ENCODE data around the gene TRIM17. TPM values are rescaled to one million over a fixed set of nuclear protein-coding genes. Genes with fewer than 3 reads are reported as not detected.

Gene TRIM17
- total and polyA plus RNA-seq, 2 of the 8 experiments (the other 6 are each of a cell fraction or from before 2014, with no cell fraction given): 1.1 to 2.2 TPM

- Histone ChIP-seq H3K14ac (ENCODE audit: insufficient read length) (no peak overlapping the region), H3K4me2 (ENCODE audit: insufficient read depth in 1 of 2, low read depth in 2 of 2, low read length in 2 of 2) (no peak overlapping the region), H3K4ac (replicated peaks; ENCODE audit: insufficient read length, low read depth, low read length) (no peak overlapping the region), H3K9me3 (ENCODE audit: insufficient read depth in 2 of 2, low read depth in 1 of 2, low read length in 1 of 2) (no peaks in the 10 kb centered on the region), H2BK12ac (ENCODE audit: low read depth, low read length) (no peak overlapping the region), H4K20me1 (replicated peaks in 1 of 2; ENCODE audit: control insufficient read depth in 1 of 2, insufficient read depth in 2 of 2, low read length in 2 of 2) (no peaks in the 10 kb centered on the region), H3K18ac (ENCODE audit: extremely low read depth, low read length) (no peak overlapping the region), H3K79me2 (ENCODE audit: control insufficient read depth in 1 of 2, insufficient read depth in 2 of 2, low read length in 2 of 2) (no peaks in the 10 kb centered on the region), H3K56ac (replicated peaks; ENCODE audit: insufficient read length, low read depth, low read length) (no peak overlapping the region), H3K4me3 (ENCODE audit: extremely low read depth in 1 of 4, insufficient read depth in 2 of 4, low read depth in 3 of 4, low read length in 4 of 4) (no peak overlapping the region), H2AFZ (ENCODE audit: low read length) (no peak overlapping the region), H3K23me2 (ENCODE audit: low read depth, low read length) (peaks cover 8% of the 10 kb centered on the region), H3K36me3 (ENCODE audit: control insufficient read depth in 2 of 4, insufficient read depth in 4 of 4, low read length in 3 of 4) (no peaks in the 10 kb centered on the region), H3K79me1 (ENCODE audit: low read depth, low read length) (no peaks in the 10 kb centered on the region), H3K4me1 (replicated peaks in 1 of 4; ENCODE audit: control insufficient read depth in 3 of 4, insufficient read depth in 4 of 4, low read length in 3 of 4) (peaks cover 0 to 11% (median 2%) of the 10 kb centered on the region in 4 experiments; a peak in 5 of 7 replicates), H2AK5ac (ENCODE audit: low read depth, low read length) (no peak overlapping the region), H4K91ac (replicated peaks; ENCODE audit: insufficient read length, low read length) (no peak overlapping the region), H2BK15ac (ENCODE audit: low read length) (no peak overlapping the region), H4K5ac (ENCODE audit: insufficient read length, low read depth, low read length) (no peak overlapping the region), H2BK120ac (replicated peaks; ENCODE audit: low read depth, low read length) (no peak overlapping the region), H2BK5ac (ENCODE audit: low read depth, low read length) (no peak overlapping the region), H4K8ac (ENCODE audit: extremely low read depth, insufficient read depth, low read length) (no peak overlapping the region), H3K9ac (replicated peaks in 1 of 4; ENCODE audit: extremely low read depth in 1 of 4, low read depth in 3 of 4, low read length in 3 of 4) (no peak overlapping the region), H2BK20ac (ENCODE audit: low read length) (no peak overlapping the region), H3K27me3 (replicated peaks in 1 of 4; ENCODE audit: control insufficient read depth in 3 of 4, extremely low read depth in 1 of 4, insufficient read depth in 3 of 4, low read length in 3 of 4) (peaks cover 22 to 94% (median 64%) of the 10 kb centered on the region in 4 experiments), H3K23ac (ENCODE audit: insufficient read length) (no peak overlapping the region), H3K27ac (ENCODE audit: low read depth, low read length) (no peak overlapping the region)
- no peak for FAIRE-seq
- POLR2A ChIA-PET (ENCODE audit: partially characterized antibody): interaction anchor here (0.9 to 7.8 kb wide), 3 partner anchors 9 to 28 kb away, joined by 3 to 82 read pairs (median 3); a partner anchor contains a TSS
- TF ChIP-seq TCF12 (IDR thresholded peaks at IDR 0.05; ENCODE audit: low read depth, low read length) (no peak), POLR2AphosphoS5 (IDR thresholded peaks at IDR 0.05; ENCODE audit: low read depth, low read length) (no peak)
- no peak for DNase-seq (ENCODE audit: low read depth in 1 of 2, low spot score in 2 of 2)
- CTCF ChIA-PET (ENCODE audit: partially characterized antibody): no interaction called here
Observed at GRCh38 chr1:228443395-228443794, 26.7 kb upstream of the TRIM17 start.
